Neuronal stem cell (in vitro differentiated cells): Measurements from ENCODE around the gene TRAF4.
"Not testable (repeated sequence)": the region's sequence is repeated elsewhere in the genome, so short reads cannot be mapped to it uniquely, and the experiment has no call there.

ENCODE experiments used
- DNase-seq: peaks from one replicate; pipeline ENCODE4 v3.0.0-alpha.2; 2013; ENCODE audit warnings: low spot score
- H2AFZ ChIP-seq: one replicate; pipeline ENCODE4 v1.6.1; 2013; ENCODE audit warnings: mild to moderate bottlenecking, low read length, inconsistent platforms
- H2AK5ac ChIP-seq: 2 replicates; pipeline ENCODE4 v1.6.1; 2013; ENCODE audit warnings: low read depth, mild to moderate bottlenecking, inconsistent platforms, low read length, moderate library complexity, mixed read lengths
- H2BK120ac ChIP-seq: 2 replicates; pipeline ENCODE4 v1.6.1; 2013; ENCODE audit warnings: low read depth, mild to moderate bottlenecking, inconsistent platforms, low read length, moderate library complexity, mixed read lengths
- H2BK12ac ChIP-seq: one replicate; pipeline ENCODE4 v1.6.1; 2013; ENCODE audit warnings: low read length, inconsistent platforms
- H2BK15ac ChIP-seq: 2 replicates; pipeline ENCODE4 v1.6.1; 2013; ENCODE audit warnings: mild to moderate bottlenecking, low read length, inconsistent platforms, mixed read lengths
- H2BK5ac ChIP-seq: one replicate; pipeline ENCODE4 v1.6.1; 2013; ENCODE audit warnings: inconsistent platforms, mild to moderate bottlenecking, low read length, moderate library complexity
- H3K14ac ChIP-seq: one replicate; pipeline ENCODE4 v1.6.1; 2013; ENCODE audit warnings: low read length, inconsistent platforms
- H3K18ac ChIP-seq: 2 replicates; pipeline ENCODE4 v1.6.1; 2013; ENCODE audit warnings: low read length, inconsistent platforms
- H3K23ac ChIP-seq: 2 replicates; pipeline ENCODE4 v1.6.1; 2013; ENCODE audit warnings: low read depth, mild to moderate bottlenecking, mixed read lengths, low read length, inconsistent platforms; ENCODE audit not compliant: poor library complexity
- H3K27ac ChIP-seq: replicated peaks from 3 replicates; pipeline ENCODE4 v1.5.1; 2013; ENCODE audit warnings: low read length, inconsistent platforms
- H3K27me3 ChIP-seq, 3 experiments: 2 replicates each; pipeline ENCODE4 v1.6.1; 2013; ENCODE audit warnings: low read length in 3 of 3, mild to moderate bottlenecking in 2 of 3, inconsistent platforms in 1 of 3, low read depth in 1 of 3, mixed read lengths in 1 of 3, moderate library complexity in 1 of 3; ENCODE audit not compliant: control insufficient read depth in 3 of 3, insufficient read depth in 3 of 3
- H3K36me3 ChIP-seq, 2 donors: replicated peaks in 1 of 2; 2 replicates each; pipeline ENCODE4 v1.6.1; 2013; ENCODE audit warnings: low read length in 2 of 2; ENCODE audit not compliant: control insufficient read depth in 2 of 2, insufficient read depth in 2 of 2
- H3K4ac ChIP-seq: 2 replicates; pipeline ENCODE4 v1.6.1; 2013; ENCODE audit warnings: inconsistent platforms, mild to moderate bottlenecking, low read length, moderate library complexity
- H3K4me1 ChIP-seq, 2 donors: 1 replicate in 1 of 2; 2 replicates in 1 of 2; pipeline ENCODE4 v1.6.1; 2013; ENCODE audit warnings: low read length in 2 of 2, low read depth in 1 of 2; ENCODE audit not compliant: control insufficient read depth in 2 of 2, insufficient read depth in 1 of 2
- H3K4me2 ChIP-seq: one replicate; pipeline ENCODE4 v1.6.1; 2013; ENCODE audit warnings: mild to moderate bottlenecking, low read length, inconsistent platforms; ENCODE audit not compliant: insufficient read depth, poor library complexity, severe bottlenecking
- H3K4me3 ChIP-seq, 2 donors: 2 replicates each; pipeline ENCODE4 v1.5.1; 2013; ENCODE audit warnings: low read length in 2 of 2, mild to moderate bottlenecking in 2 of 2, inconsistent platforms in 1 of 2, moderate library complexity in 1 of 2
- H3K79me1 ChIP-seq: one replicate; pipeline ENCODE4 v1.6.1; 2013; ENCODE audit warnings: low read depth, mild to moderate bottlenecking, inconsistent platforms, low read length, moderate library complexity
- H3K9ac ChIP-seq: one replicate; pipeline ENCODE4 v1.6.1; 2013; ENCODE audit warnings: mild to moderate bottlenecking, low read depth, low read length, inconsistent platforms; ENCODE audit not compliant: poor library complexity
- H3K9me3 ChIP-seq, 2 donors: replicated peaks in 1 of 2; 2 replicates each; pipeline versions ENCODE3 to v1.6.1; 2013; ENCODE audit warnings: low read length in 2 of 2, mild to moderate bottlenecking in 2 of 2, inconsistent platforms in 1 of 2, low read depth in 1 of 2, mixed read lengths in 1 of 2, moderate library complexity in 1 of 2; ENCODE audit not compliant: control insufficient read depth in 2 of 2, insufficient read depth in 1 of 2
- H4K8ac ChIP-seq: one replicate; pipeline ENCODE4 v1.6.1; 2013; ENCODE audit warnings: low read depth, mild to moderate bottlenecking, inconsistent platforms, low read length, moderate library complexity
- H4K91ac ChIP-seq: one replicate; pipeline ENCODE4 v1.6.1; 2013; ENCODE audit warnings: low read length, low read depth, mild to moderate bottlenecking, inconsistent platforms; ENCODE audit not compliant: poor library complexity
- WGBS, 2 donors: extraction: QIAGEN DNeasy Blood & Tissue Kit; methylation state at CpG; one replicate each; pipeline ENCODE4 v1.1.7; 2013; ENCODE audit warnings: missing lambda C conversion rate in 2 of 2, mixed read lengths in 1 of 2; ENCODE audit not compliant: insufficient read length in 2 of 2, insufficient replicate concordance in 1 of 2; ENCODE audit errors: extremely low coverage in 2 of 2; 5-methylcytosine and 5-hydroxymethylcytosine counted together

Gene TRAF4

GRCh38 chr17:28773736-28774135 lies 29.9 kb downstream of the TRAF4 start:
- no peaks in the 10 kb centered on the region for H3K27me3 ChIP-seq
- no peak overlapping the region for H2BK15ac ChIP-seq
- H2AK5ac ChIP-seq, result no peak overlapping the region
- no peak overlapping the region for H3K4ac ChIP-seq
- no CpG with 5 or more reads among the region's 6 CpGs for WGBS, 2 donors
- no peak overlapping the region for H3K18ac ChIP-seq
- no peak overlapping the region for H2AFZ ChIP-seq
- no peak overlapping the region for H4K91ac ChIP-seq
- H3K4me1 ChIP-seq, result no peaks in the 10 kb centered on the region
- no peak overlapping the region for H3K14ac ChIP-seq
- H2BK120ac ChIP-seq, result no peak overlapping the region
- peaks cover 0 to 12% of the 10 kb centered on the region in 2 donors for H3K36me3 ChIP-seq
- H3K4me3 ChIP-seq, result no peak overlapping the region
- H4K8ac ChIP-seq, result no peak overlapping the region
- no peak overlapping the region for H2BK12ac ChIP-seq
- no peak overlapping the region for H3K27ac ChIP-seq
- no peak overlapping the region for H3K9ac ChIP-seq
- DNase-seq, result no peak
- H3K23ac ChIP-seq, result no peak overlapping the region
- no peak overlapping the region for H3K4me2 ChIP-seq
- no peak overlapping the region for H2BK5ac ChIP-seq
- H3K9me3 ChIP-seq, result no peaks in the 10 kb centered on the region
- H3K79me1 ChIP-seq, result peaks cover 2% of the 10 kb centered on the region

- Histone ChIP-seq H3K4me2 (no peak overlapping the region), H2BK120ac (no peak overlapping the region), H2AK5ac (no peak overlapping the region), H3K27ac (no peak overlapping the region), H3K23ac (no peak overlapping the region), H3K4me1 (no peaks in the 10 kb centered on the region), H3K79me1 (peaks cover 2% of the 10 kb centered on the region), H4K91ac (no peak overlapping the region), H2BK15ac (no peak overlapping the region), H2BK12ac (no peak overlapping the region), H3K14ac (no peak overlapping the region), H3K27me3 (no peaks in the 10 kb centered on the region), H3K4ac (no peak overlapping the region), H2AFZ (no peak overlapping the region), H3K4me3 (no peak overlapping the region), H3K9me3 (no peaks in the 10 kb centered on the region), H4K8ac (no peak overlapping the region), H2BK5ac (no peak overlapping the region), H3K9ac (no peak overlapping the region), H3K36me3 (peaks cover 0 to 17% of the 10 kb centered on the region in 2 donors), H3K18ac (no peak overlapping the region)
- WGBS, 2 donors, result no CpG with 5 or more reads among the region's 3 CpGs
- no peak for DNase-seq
These were observed 30.4 kb downstream of the TRAF4 start for GRCh38 chr17:28774206-28774605.

GRCh38 chr17:28777178-28777577 lies 33.4 kb downstream of the TRAF4 start:
- no CpG with 5 or more reads among the region's 1 CpG for WGBS, 2 donors
- H3K4me1 ChIP-seq, result no peaks in the 10 kb centered on the region
- no peak overlapping the region for H2BK5ac ChIP-seq
- H3K4me2 ChIP-seq, result no peak overlapping the region
- no peak overlapping the region for H3K4ac ChIP-seq
- no peak overlapping the region for H3K18ac ChIP-seq
- no peaks in the 10 kb centered on the region for H3K79me1 ChIP-seq
- H3K27ac ChIP-seq, result no peak overlapping the region
- no peak overlapping the region for H2BK120ac ChIP-seq
- H4K8ac ChIP-seq, result no peak overlapping the region
- H3K14ac ChIP-seq, result no peak overlapping the region
- no peak overlapping the region for H2BK15ac ChIP-seq
- H2BK12ac ChIP-seq, result no peak overlapping the region
- no peak for DNase-seq
- no peak overlapping the region for H3K23ac ChIP-seq
- H3K9ac ChIP-seq, result no peak overlapping the region
- peaks cover 0 to 29% of the 10 kb centered on the region in 2 donors for H3K36me3 ChIP-seq
- no peak overlapping the region for H2AFZ ChIP-seq
- no peak overlapping the region for H2AK5ac ChIP-seq
- H3K9me3 ChIP-seq, result no peaks in the 10 kb centered on the region
- H3K27me3 ChIP-seq, result no peaks in the 10 kb centered on the region
- H3K4me3 ChIP-seq, result no peak overlapping the region
- no peak overlapping the region for H4K91ac ChIP-seq

GRCh38 chr17:28779601-28780000 lies 35.8 kb downstream of the TRAF4 start:
- not testable (repeated sequence) for H2BK120ac ChIP-seq, H4K8ac ChIP-seq, H3K4ac ChIP-seq, H3K79me1 ChIP-seq, H3K9ac ChIP-seq, DNase-seq, H3K27ac ChIP-seq, H3K9me3 ChIP-seq, H2BK15ac ChIP-seq, H4K91ac ChIP-seq, H3K23ac ChIP-seq, H3K27me3 ChIP-seq, H3K4me1 ChIP-seq, H3K4me2 ChIP-seq, H2AK5ac ChIP-seq, H3K4me3 ChIP-seq, H3K14ac ChIP-seq, H2AFZ ChIP-seq, H2BK5ac ChIP-seq, H3K18ac ChIP-seq, H2BK12ac ChIP-seq
- peaks cover 0 to 24% of the 10 kb centered on the region in 2 donors for H3K36me3 ChIP-seq
- no CpG with 5 or more reads among the region's 13 CpGs for WGBS, 2 donors
